ENCODE results near the gene USP49.

DNA sequence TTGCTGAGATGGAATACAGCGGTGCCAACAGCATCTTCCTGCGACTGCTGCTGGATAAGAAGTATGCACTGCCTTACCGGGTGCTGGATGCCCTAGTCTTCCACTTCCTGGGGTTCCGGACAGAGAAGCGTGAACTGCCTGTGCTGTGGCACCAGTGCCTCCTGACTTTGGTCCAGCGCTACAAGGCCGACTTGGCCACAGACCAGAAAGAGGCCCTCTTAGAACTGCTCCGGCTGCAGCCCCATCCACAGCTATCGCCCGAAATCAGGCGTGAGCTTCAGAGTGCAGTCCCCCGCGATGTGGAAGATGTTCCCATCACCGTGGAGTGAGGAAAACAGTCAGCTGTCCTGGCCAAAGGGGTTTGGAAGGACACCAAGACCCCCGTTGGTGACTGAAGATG is 37.2 kb upstream of the USP49 start:
- TF ChIP-seq, protein P1, sequence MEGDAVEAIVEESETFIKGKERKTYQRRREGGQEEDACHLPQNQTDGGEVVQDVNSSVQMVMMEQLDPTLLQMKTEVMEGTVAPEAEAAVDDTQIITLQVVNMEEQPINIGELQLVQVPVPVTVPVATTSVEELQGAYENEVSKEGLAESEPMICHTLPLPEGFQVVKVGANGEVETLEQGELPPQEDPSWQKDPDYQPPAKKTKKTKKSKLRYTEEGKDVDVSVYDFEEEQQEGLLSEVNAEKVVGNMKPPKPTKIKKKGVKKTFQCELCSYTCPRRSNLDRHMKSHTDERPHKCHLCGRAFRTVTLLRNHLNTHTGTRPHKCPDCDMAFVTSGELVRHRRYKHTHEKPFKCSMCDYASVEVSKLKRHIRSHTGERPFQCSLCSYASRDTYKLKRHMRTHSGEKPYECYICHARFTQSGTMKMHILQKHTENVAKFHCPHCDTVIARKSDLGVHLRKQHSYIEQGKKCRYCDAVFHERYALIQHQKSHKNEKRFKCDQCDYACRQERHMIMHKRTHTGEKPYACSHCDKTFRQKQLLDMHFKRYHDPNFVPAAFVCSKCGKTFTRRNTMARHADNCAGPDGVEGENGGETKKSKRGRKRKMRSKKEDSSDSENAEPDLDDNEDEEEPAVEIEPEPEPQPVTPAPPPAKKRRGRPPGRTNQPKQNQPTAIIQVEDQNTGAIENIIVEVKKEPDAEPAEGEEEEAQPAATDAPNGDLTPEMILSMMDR (IDR thresholded peaks at IDR 0.05 in 4 of 5, conservative IDR thresholded peaks at IDR 0.05 in 1 of 5), result no peak
- no peak for TF ChIP-seq POLR2A (IDR thresholded peaks at IDR 0.05)
